ENCODE data around the gene HFM1.
"Not testable (repeated sequence)": the region's sequence is repeated elsewhere in the genome, so short reads cannot be mapped to it uniquely, and the experiment has no call there.

Gene HFM1

DNA sequence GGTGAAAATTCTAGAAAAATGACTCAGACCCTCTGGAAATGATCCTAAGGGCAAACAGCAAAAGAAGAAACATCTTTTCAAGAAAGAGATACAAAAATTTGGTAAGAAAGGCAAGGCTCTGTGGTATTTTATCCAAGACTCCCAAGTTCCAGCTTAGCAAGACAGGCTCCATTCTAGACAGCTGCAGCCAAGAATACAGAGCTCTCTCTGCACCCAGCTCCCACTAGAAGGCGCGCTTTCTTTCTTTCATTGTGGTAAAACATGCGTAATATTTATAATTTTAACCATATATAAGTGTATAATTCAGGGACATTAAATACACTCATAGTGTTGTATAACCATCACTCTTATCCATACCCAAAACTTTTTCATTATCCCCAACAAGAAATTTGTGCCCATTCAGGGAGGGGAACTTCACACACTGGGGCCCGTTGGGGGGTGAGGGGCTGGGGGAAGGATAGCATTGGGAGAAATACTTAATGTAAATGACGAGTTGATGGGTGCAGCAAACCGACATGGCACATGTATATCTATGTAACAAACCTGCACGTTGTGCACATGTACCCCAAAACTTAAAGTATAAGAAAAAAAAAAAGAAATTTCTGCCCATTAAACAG is 2.2 kb upstream of the HFM1 start:
- no peaks in the 10 kb centered on the region for H3K79me2 ChIP-seq (ENCODE audit: control insufficient read depth, insufficient read depth, low read length, unreplicated experiment)
- H2AFZ ChIP-seq (ENCODE audit: low read length, unreplicated experiment) = no peak overlapping the region
- H3K4me3 ChIP-seq (ENCODE audit: low read depth, low read length) = no peak overlapping the region
- no peaks in the 10 kb centered on the region for H3K4me1 ChIP-seq (ENCODE audit: control insufficient read depth, insufficient read depth, low read length, unreplicated experiment)
- peaks cover 80% of the 10 kb centered on the region for H3K27me3 ChIP-seq (ENCODE audit: insufficient read depth, low read length)
- no peaks in the 10 kb centered on the region for H3K36me3 ChIP-seq (ENCODE audit: insufficient read depth, low read length)
- H3K27ac ChIP-seq (ENCODE audit: low read depth, low read length) = no peak overlapping the region

DNA sequence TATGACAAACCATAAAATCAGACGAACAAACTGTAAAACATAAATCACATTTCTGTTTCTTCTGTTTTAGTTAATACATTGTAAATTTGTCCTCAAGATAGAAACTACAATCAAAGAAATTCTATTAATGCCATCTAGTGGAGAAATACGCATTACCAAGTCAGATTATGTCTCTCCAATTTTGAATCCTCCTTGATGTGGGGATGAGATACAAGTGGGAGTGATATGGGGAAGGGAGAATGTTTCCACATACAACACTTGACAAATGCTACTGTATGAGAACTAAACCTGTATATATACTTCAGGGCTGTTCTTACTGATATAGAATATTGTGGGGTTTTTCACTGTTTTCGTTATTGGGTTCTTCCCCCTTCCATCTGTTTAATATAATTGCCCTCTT is 2.6 kb downstream of the HFM1 start:
- no peaks in the 10 kb centered on the region for H3K4me1 ChIP-seq (ENCODE audit: control insufficient read depth, insufficient read depth, low read length, unreplicated experiment)
- peaks cover 71% of the 10 kb centered on the region for H3K27me3 ChIP-seq (ENCODE audit: insufficient read depth, low read length)
- H3K4me3 ChIP-seq (ENCODE audit: low read depth, low read length) = no peak overlapping the region
- no peak overlapping the region for H3K27ac ChIP-seq (ENCODE audit: low read depth, low read length)
- no peak overlapping the region for H2AFZ ChIP-seq (ENCODE audit: low read length, unreplicated experiment)
- no peaks in the 10 kb centered on the region for H3K36me3 ChIP-seq (ENCODE audit: insufficient read depth, low read length)
- no peaks in the 10 kb centered on the region for H3K79me2 ChIP-seq (ENCODE audit: control insufficient read depth, insufficient read depth, low read length, unreplicated experiment)

DNA sequence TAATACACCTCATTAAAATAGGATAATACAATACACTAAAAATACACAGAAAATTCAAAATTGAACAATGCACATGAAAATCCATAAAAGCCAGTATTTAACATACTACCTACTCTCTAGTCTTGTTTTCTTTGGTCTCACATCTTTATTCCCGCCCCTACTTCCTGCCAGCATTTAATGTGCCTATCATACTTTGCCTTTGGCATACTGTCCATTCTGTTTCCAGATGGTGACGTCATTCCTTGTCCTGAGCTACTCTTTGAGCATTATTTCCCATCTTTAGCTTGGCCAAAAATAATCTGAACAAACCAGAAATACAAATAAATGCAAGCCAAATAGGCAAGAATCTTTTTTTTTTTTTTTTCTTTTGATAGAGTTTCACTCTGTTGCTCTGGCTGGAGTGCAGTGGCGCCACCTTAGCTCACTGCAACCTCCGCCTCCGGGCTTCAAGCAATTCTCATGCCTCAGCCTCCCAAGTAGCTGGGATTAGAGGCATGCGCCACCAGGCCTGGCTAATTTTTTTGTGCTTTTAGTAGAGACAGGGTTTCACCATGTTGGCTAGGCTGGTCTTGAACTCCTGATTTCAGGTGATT is 4.4 kb downstream of the HFM1 start:
- no peaks in the 10 kb centered on the region for H3K36me3 ChIP-seq (ENCODE audit: insufficient read depth, low read length)
- peaks cover 60% of the 10 kb centered on the region for H3K27me3 ChIP-seq (ENCODE audit: insufficient read depth, low read length)
- H2AFZ ChIP-seq (ENCODE audit: low read length, unreplicated experiment) = no peak overlapping the region
- no peak overlapping the region for H3K27ac ChIP-seq (ENCODE audit: low read depth, low read length)
- H3K79me2 ChIP-seq (ENCODE audit: control insufficient read depth, insufficient read depth, low read length, unreplicated experiment) = no peaks in the 10 kb centered on the region
- H3K4me1 ChIP-seq (ENCODE audit: control insufficient read depth, insufficient read depth, low read length, unreplicated experiment) = no peaks in the 10 kb centered on the region
- no peak overlapping the region for H3K4me3 ChIP-seq (ENCODE audit: low read depth, low read length)

DNA sequence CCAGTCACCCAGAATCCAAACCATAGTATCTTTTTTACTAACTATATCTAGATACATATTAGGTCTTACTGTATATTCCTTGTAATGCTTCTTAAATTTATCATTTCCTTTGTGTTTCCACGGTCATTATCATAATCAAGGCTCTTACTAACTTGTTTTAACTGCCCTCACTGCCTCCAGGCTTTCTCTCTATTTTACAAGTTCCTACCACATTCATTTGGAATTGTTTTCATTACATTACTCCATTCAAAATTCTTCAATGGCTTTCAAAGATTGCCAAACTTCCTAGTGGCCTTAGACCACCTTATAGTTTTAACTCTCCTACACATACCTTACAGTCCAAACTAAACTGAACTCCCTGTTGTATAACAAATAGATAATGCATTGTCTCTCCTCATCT is 6.3 kb downstream of the HFM1 start:
- peaks cover 45% of the 10 kb centered on the region for H3K27me3 ChIP-seq (ENCODE audit: insufficient read depth, low read length)
- H3K79me2 ChIP-seq (ENCODE audit: control insufficient read depth, insufficient read depth, low read length, unreplicated experiment) = no peaks in the 10 kb centered on the region
- no peak overlapping the region for H3K4me3 ChIP-seq (ENCODE audit: low read depth, low read length)
- no peak overlapping the region for H2AFZ ChIP-seq (ENCODE audit: low read length, unreplicated experiment)
- no peaks in the 10 kb centered on the region for H3K4me1 ChIP-seq (ENCODE audit: control insufficient read depth, insufficient read depth, low read length, unreplicated experiment)
- H3K27ac ChIP-seq (ENCODE audit: low read depth, low read length) = no peak overlapping the region
- H3K36me3 ChIP-seq (ENCODE audit: insufficient read depth, low read length) = no peaks in the 10 kb centered on the region

DNA sequence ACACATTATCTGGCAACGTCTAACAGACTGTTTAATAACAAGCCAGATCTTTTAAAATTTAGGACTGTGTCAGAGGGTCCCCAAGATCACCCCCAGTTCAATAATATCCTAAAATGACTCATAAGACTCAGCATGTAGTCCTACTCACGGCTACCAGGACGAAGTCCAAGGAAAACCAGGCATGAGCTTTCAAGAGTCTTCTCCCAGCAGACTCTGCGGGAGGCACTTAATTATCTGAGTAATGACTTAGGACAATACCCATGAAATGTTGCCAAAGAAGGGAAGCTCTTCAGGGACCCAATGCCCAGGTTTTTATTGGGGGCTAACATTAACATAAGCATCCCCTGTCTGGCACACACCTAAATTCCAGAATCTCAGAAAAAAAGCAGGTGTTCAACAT is 7.0 kb downstream of the HFM1 start:
- Histone ChIP-seq H3K4me3 (ENCODE audit: low read depth, low read length) (no peak overlapping the region), H3K27ac (ENCODE audit: low read depth, low read length) (no peak overlapping the region), H3K79me2 (ENCODE audit: control insufficient read depth, insufficient read depth, low read length, unreplicated experiment) (no peaks in the 10 kb centered on the region), H3K4me1 (ENCODE audit: control insufficient read depth, insufficient read depth, low read length, unreplicated experiment) (no peaks in the 10 kb centered on the region), H3K27me3 (ENCODE audit: insufficient read depth, low read length) (peaks cover 38% of the 10 kb centered on the region), H3K36me3 (ENCODE audit: insufficient read depth, low read length) (no peaks in the 10 kb centered on the region), H2AFZ (ENCODE audit: low read length, unreplicated experiment) (no peak overlapping the region)

DNA sequence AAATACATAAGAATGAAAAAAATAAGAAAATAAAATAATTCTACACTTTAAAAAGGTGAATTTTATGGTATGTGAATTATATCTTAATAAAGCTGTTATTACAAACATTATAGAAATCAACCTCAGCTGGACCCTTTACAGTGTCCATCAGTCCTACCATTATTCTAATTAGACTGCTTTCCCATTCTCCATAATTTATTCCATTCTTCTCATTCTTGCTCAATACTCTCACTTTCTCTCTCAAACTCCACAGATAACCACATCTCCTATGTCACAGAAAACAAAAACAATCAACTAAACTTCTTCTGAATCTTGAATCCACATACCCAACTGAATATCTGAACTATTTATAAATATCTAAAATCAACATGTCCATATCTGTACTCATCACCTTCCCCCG is 11.6 kb downstream of the HFM1 start:
- Histone ChIP-seq H3K27ac (ENCODE audit: low read depth, low read length) (no peak overlapping the region), H3K79me2 (ENCODE audit: control insufficient read depth, insufficient read depth, low read length, unreplicated experiment) (no peaks in the 10 kb centered on the region), H3K4me3 (ENCODE audit: low read depth, low read length) (no peak overlapping the region), H3K36me3 (ENCODE audit: insufficient read depth, low read length) (no peaks in the 10 kb centered on the region), H3K27me3 (ENCODE audit: insufficient read depth, low read length) (peaks cover 19% of the 10 kb centered on the region), H3K4me1 (ENCODE audit: control insufficient read depth, insufficient read depth, low read length, unreplicated experiment) (no peaks in the 10 kb centered on the region), H2AFZ (ENCODE audit: low read length, unreplicated experiment) (no peak overlapping the region)

DNA sequence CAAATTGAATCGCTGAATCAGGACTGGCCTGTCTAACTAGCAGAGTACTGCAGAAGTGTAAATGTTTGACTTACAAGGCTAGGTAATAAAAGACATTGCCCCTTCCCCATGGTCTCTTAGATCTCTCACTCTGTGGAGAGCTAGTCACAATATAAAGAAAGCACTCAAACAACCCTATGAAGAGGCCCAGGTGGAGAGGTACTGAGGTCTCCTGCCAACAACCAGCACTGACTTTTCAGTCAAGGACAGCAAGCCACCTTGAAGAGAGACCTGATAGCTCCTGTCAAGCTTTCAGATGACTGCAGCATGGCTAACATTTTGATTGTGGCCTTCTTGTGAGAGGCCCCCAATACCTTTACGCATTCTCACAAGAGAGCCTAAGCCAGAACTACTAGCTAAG is 18.5 kb downstream of the HFM1 start:
- Histone ChIP-seq H2AFZ (ENCODE audit: low read length, unreplicated experiment) (no peak overlapping the region), H3K79me2 (ENCODE audit: control insufficient read depth, insufficient read depth, low read length, unreplicated experiment) (no peaks in the 10 kb centered on the region), H3K4me1 (ENCODE audit: control insufficient read depth, insufficient read depth, low read length, unreplicated experiment) (no peaks in the 10 kb centered on the region), H3K27ac (ENCODE audit: low read depth, low read length) (no peak overlapping the region), H3K4me3 (ENCODE audit: low read depth, low read length) (no peak overlapping the region), H3K36me3 (ENCODE audit: insufficient read depth, low read length) (no peaks in the 10 kb centered on the region), H3K27me3 (ENCODE audit: insufficient read depth, low read length) (peaks cover 9% of the 10 kb centered on the region; the same call in 1 of the 2 replicates)

DNA sequence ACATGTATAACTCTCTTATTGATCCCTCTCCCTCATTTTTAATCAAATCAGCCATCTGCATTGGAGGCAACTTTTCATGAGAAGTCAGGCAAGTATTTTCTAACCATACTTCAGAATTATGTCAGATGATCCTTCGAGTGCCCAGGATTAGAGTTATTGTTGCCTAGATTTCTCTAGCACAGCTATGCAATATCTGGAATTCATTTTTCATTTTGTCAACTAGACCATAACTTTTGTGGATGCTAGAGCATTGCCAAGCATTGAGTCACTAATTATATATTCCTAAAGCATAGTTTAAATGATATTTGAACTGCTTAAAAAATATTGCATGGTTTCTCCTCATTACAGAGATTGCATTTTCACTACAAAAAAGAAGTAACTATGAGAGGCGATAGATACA is 21.2 kb downstream of the HFM1 start:
- H3K4me3 ChIP-seq (ENCODE audit: low read depth, low read length) = no peak overlapping the region
- H3K36me3 ChIP-seq (ENCODE audit: insufficient read depth, low read length) = no peaks in the 10 kb centered on the region
- H3K4me1 ChIP-seq (ENCODE audit: control insufficient read depth, insufficient read depth, low read length, unreplicated experiment) = no peaks in the 10 kb centered on the region
- H3K27me3 ChIP-seq (ENCODE audit: insufficient read depth, low read length) = peaks cover 5% of the 10 kb centered on the region; the same call in 1 of the 2 replicates
- H3K79me2 ChIP-seq (ENCODE audit: control insufficient read depth, insufficient read depth, low read length, unreplicated experiment) = no peaks in the 10 kb centered on the region
- H2AFZ ChIP-seq (ENCODE audit: low read length, unreplicated experiment) = no peak overlapping the region
- no peak overlapping the region for H3K27ac ChIP-seq (ENCODE audit: low read depth, low read length)

DNA sequence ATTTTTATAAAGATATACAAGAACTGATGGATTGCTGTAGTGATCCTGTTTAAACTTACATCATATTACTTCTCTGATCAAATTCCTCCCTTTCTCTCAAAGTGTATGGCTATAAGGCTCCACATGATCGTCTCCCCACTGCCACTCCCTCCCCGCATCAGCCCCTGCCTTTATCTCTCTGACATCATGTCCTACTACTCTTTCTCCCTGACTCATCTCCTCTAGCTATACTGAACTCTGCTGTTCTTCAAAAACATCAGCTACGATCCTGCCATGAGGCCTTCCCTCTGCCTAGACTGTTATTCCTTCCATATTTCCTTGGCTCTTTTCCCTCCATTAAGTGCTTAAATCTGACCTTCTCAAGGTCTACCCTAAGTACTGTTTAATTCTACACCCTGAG is 22.8 kb downstream of the HFM1 start:
- no peak overlapping the region for H2AFZ ChIP-seq (ENCODE audit: low read length, unreplicated experiment)
- no peak overlapping the region for H3K27ac ChIP-seq (ENCODE audit: low read depth, low read length)
- peaks cover 5% of the 10 kb centered on the region; the same call in 1 of the 2 replicates for H3K27me3 ChIP-seq (ENCODE audit: insufficient read depth, low read length)
- no peak overlapping the region for H3K4me3 ChIP-seq (ENCODE audit: low read depth, low read length)
- no peaks in the 10 kb centered on the region for H3K4me1 ChIP-seq (ENCODE audit: control insufficient read depth, insufficient read depth, low read length, unreplicated experiment)
- H3K36me3 ChIP-seq (ENCODE audit: insufficient read depth, low read length) = no peaks in the 10 kb centered on the region
- no peaks in the 10 kb centered on the region for H3K79me2 ChIP-seq (ENCODE audit: control insufficient read depth, insufficient read depth, low read length, unreplicated experiment)

DNA sequence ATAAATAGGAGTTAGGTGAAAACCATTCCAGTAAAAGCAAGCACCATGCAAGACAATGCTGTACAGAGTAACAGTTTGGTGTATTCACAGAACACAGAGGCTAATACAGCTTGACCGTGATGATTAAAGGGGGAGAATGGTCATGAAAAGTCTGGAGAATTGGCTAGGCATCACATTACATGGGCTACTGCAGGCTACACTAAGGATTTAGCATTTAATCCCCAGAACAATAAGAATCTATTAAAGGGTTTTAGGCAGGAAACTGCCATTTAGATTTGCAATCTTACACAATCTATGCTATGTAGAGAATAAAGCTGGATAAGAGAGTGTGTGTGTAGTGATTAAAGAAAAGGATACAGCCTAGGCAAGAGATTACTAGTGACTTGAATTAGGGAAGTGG is 30.6 kb downstream of the HFM1 start:
- Histone ChIP-seq H3K36me3 (ENCODE audit: insufficient read depth, low read length) (no peaks in the 10 kb centered on the region), H3K27ac (ENCODE audit: low read depth, low read length) (no peak overlapping the region), H3K4me1 (ENCODE audit: control insufficient read depth, insufficient read depth, low read length, unreplicated experiment) (no peaks in the 10 kb centered on the region), H2AFZ (ENCODE audit: low read length, unreplicated experiment) (no peak overlapping the region), H3K4me3 (ENCODE audit: low read depth, low read length) (no peak overlapping the region), H3K79me2 (ENCODE audit: control insufficient read depth, insufficient read depth, low read length, unreplicated experiment) (no peaks in the 10 kb centered on the region), H3K27me3 (ENCODE audit: insufficient read depth, low read length) (no peaks in the 10 kb centered on the region)

DNA sequence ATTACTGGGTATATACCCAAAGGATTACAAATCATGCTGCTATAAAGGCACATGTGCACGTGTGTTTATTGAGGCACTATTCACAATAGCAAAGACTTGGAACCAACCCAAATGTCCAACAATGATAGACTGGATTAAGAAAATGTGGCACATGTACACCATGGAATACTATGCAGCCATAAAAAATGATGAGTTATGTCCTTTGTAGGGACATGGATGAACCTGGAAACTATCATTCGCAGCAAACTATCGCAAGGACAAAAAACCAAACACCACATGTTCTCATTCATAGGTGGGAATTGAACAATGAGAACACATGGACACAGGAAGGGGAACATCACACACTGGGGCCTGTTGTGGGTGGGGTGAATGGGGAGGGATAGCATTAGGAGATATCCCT is 32.4 kb downstream of the HFM1 start:
- not testable (repeated sequence) for H3K27me3 ChIP-seq (ENCODE audit: insufficient read depth, low read length); H3K36me3 ChIP-seq (ENCODE audit: insufficient read depth, low read length); H3K79me2 ChIP-seq (ENCODE audit: control insufficient read depth, insufficient read depth, low read length, unreplicated experiment); H2AFZ ChIP-seq (ENCODE audit: low read length, unreplicated experiment); H3K4me3 ChIP-seq (ENCODE audit: low read depth, low read length); H3K27ac ChIP-seq (ENCODE audit: low read depth, low read length); H3K4me1 ChIP-seq (ENCODE audit: control insufficient read depth, insufficient read depth, low read length, unreplicated experiment)

Measured in ACC112 (cell line).